Stimulated activated CD8-positive, alpha-beta memory T cell treated with anti-CD3 and anti-CD28 coated beads, Interleukin-2, amount 100 ng/mL, for 48 hours (primary cell): Measurements from ENCODE around the gene PDE7B.

Experiments
- DNase-seq, 2 donors: peaks; one replicate each; pipeline ENCODE4 v3.0.0-alpha.2; 2020; ENCODE audit warnings: low read depth in 2 of 2

PDE7B gene

GRCh38 chr6:135935941-135936601 lies 84.6 kb downstream of the PDE7B start:
- DNase-seq, result no peak

GRCh38 chr6:135936606-135937005 lies 85.1 kb downstream of the PDE7B start:
- no peak for DNase-seq

GRCh38 chr6:135937106-135937505 lies 85.6 kb downstream of the PDE7B start:
- DNase-seq, result no peak

- no peak for DNase-seq
Observed at GRCh38 chr6:135938576-135939207, 87.2 kb downstream of the PDE7B start.

- no peak for DNase-seq
Observed at GRCh38 chr6:135939208-135939591, 87.7 kb downstream of the PDE7B start.

GRCh38 chr6:135940616-135941167 lies 89.2 kb downstream of the PDE7B start:
- DNase-seq, result no peak

- no peak for DNase-seq
Observed at GRCh38 chr6:135941275-135942025, 89.9 kb downstream of the PDE7B start.

- DNase-seq, result no peak
Observed at GRCh38 chr6:135944120-135944519, 92.6 kb downstream of the PDE7B start.

GRCh38 chr6:135946674-135947073 lies 95.2 kb downstream of the PDE7B start:
- no peak for DNase-seq

- DNase-seq, result no peak
Observed at GRCh38 chr6:135950669-135951068, 99.2 kb downstream of the PDE7B start.

GRCh38 chr6:135951169-135951568 lies 99.7 kb downstream of the PDE7B start:
- no peak for DNase-seq

- DNase-seq, result no peak
Observed at GRCh38 chr6:135953818-135954217, 102.3 kb downstream of the PDE7B start.

- DNase-seq, result no peak
Observed at GRCh38 chr6:135955099-135955498, 103.6 kb downstream of the PDE7B start.

- no peak for DNase-seq
Observed at GRCh38 chr6:135962731-135963130, 111.2 kb downstream of the PDE7B start.

- DNase-seq, result no peak
Observed at GRCh38 chr6:135970750-135971149, 119.2 kb downstream of the PDE7B start.

GRCh38 chr6:135971351-135971750 lies 119.8 kb downstream of the PDE7B start:
- DNase-seq, result no peak

GRCh38 chr6:135972150-135972549 lies 120.6 kb downstream of the PDE7B start:
- DNase-seq, result no peak

GRCh38 chr6:135972586-135972985 lies 121.1 kb downstream of the PDE7B start:
- no peak for DNase-seq

- DNase-seq, result no peak
Observed at GRCh38 chr6:135974426-135974825, 122.9 kb downstream of the PDE7B start.

- no peak for DNase-seq
Observed at GRCh38 chr6:135976585-135976984, 125.1 kb downstream of the PDE7B start.

GRCh38 chr6:135983093-135983492 lies 131.6 kb downstream of the PDE7B start:
- DNase-seq, result no peak

GRCh38 chr6:135983718-135984343 lies 132.3 kb downstream of the PDE7B start:
- no peak for DNase-seq
